Progenitor cell of endocrine pancreas (in vitro differentiated cells): Measurements from ENCODE around the gene ZNF490. TPM values are rescaled to one million over a fixed set of nuclear protein-coding genes. Genes with fewer than 3 reads are reported as not detected.

Experiments used
- DNase-seq: peaks from one replicate; pipeline ENCODE4 v3.0.0; 2021; ENCODE audit warnings: low spot score; ENCODE audit not compliant: unreplicated experiment
- H3K27ac Mint-ChIP-seq: 2 replicates; pipeline ENCODE4 v1.8.0; 2021; ENCODE audit warnings: mild to moderate bottlenecking, moderate library complexity, mixed read lengths
- H3K27me3 Mint-ChIP-seq: 2 replicates; pipeline ENCODE4 v1.8.0; 2021; ENCODE audit warnings: mixed read lengths
- H3K36me3 Mint-ChIP-seq: 2 replicates; pipeline ENCODE4 v1.8.0; 2022; ENCODE audit warnings: mixed read lengths; ENCODE audit not compliant: insufficient read depth
- H3K4me1 Mint-ChIP-seq: 2 replicates; pipeline ENCODE4 v1.8.0; 2021; ENCODE audit warnings: low read depth, mixed read lengths
- H3K4me3 Mint-ChIP-seq: 2 replicates; pipeline ENCODE4 v1.8.0; 2021; ENCODE audit warnings: low read depth, mild to moderate bottlenecking, moderate library complexity, mixed read lengths
- H3K9me3 Mint-ChIP-seq: 2 replicates; pipeline ENCODE4 v1.8.0; 2021; ENCODE audit warnings: low read depth, mixed read lengths
- total RNA-seq: library from RNA; stranded (reverse); gene quantifications from 2 replicates; pipeline ENCODE4 v1.2.1, GENCODE V29; 2021
- TF ChIP-seq, protein P1 (sequence below): fragments of 200-600 bp; sonication (generic); IDR thresholded peaks from one replicate; pipeline ENCODE4 v1.5.0; 2021; ENCODE audit warnings: antibody characterized with exemption, mild to moderate bottlenecking; ENCODE audit not compliant: unreplicated experiment

Gene ZNF490
- total RNA-seq, 1 donor from 2014 or later = 15.1 TPM

DNA sequence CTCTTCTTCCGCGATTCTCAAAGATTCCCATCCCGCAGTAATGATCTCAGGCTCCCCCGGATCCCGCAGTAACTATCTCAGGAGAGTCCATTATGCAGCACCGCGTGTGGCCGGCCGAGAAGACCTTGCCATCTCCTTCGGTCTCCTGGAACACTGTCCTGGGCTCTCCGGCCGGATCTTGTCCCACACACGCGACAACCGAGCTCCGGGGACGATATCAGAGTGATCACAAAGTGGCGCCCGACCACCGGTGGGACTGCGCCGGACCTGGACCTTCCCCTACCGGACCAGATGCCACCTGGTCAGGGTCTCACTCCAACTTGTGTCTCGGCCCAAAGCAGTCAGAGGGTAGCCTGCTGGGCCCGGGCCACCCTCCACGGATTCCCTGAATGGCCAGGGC, 31.9 kb upstream of the ZNF490 start:
- DNase-seq = no peak
- H3K36me3 Mint-ChIP-seq = peaks cover 5% of the 10 kb centered on the region
- no peak overlapping the region for H3K4me3 Mint-ChIP-seq
- H3K27ac Mint-ChIP-seq = no peak overlapping the region
- H3K27me3 Mint-ChIP-seq = peaks cover 5% of the 10 kb centered on the region
- H3K4me1 Mint-ChIP-seq = peaks cover 2% of the 10 kb centered on the region
- TF ChIP-seq, protein P1, sequence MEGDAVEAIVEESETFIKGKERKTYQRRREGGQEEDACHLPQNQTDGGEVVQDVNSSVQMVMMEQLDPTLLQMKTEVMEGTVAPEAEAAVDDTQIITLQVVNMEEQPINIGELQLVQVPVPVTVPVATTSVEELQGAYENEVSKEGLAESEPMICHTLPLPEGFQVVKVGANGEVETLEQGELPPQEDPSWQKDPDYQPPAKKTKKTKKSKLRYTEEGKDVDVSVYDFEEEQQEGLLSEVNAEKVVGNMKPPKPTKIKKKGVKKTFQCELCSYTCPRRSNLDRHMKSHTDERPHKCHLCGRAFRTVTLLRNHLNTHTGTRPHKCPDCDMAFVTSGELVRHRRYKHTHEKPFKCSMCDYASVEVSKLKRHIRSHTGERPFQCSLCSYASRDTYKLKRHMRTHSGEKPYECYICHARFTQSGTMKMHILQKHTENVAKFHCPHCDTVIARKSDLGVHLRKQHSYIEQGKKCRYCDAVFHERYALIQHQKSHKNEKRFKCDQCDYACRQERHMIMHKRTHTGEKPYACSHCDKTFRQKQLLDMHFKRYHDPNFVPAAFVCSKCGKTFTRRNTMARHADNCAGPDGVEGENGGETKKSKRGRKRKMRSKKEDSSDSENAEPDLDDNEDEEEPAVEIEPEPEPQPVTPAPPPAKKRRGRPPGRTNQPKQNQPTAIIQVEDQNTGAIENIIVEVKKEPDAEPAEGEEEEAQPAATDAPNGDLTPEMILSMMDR = no peak
- H3K9me3 Mint-ChIP-seq = no peaks in the 10 kb centered on the region

DNA sequence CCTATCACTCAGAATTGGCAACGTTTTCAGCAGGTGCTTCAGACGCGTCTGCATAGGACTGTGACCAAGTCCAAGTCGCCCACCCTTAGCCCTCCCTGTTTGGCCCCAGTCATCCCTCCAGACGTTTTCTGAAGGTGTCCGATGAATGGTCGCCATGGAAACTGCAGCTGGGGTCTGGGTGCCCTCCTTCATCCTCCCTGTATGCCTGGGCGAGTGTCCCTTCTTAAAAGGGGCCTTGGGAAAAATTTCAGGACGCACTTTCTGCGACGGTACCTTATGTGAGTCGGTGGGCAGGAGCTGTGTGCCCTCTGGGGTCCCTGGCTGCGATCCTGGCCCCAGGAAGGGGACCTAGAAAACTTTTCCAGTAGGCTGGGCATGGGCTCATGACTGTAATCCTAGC, 30.8 kb upstream of the ZNF490 start:
- no peak overlapping the region for H3K27ac Mint-ChIP-seq
- H3K9me3 Mint-ChIP-seq = no peaks in the 10 kb centered on the region
- TF ChIP-seq, protein P1 = no peak
- DNase-seq = no peak
- peaks cover 2% of the 10 kb centered on the region for H3K4me1 Mint-ChIP-seq
- no peak overlapping the region for H3K4me3 Mint-ChIP-seq
- H3K27me3 Mint-ChIP-seq = peaks cover 5% of the 10 kb centered on the region
- peaks cover 2% of the 10 kb centered on the region for H3K36me3 Mint-ChIP-seq

DNA sequence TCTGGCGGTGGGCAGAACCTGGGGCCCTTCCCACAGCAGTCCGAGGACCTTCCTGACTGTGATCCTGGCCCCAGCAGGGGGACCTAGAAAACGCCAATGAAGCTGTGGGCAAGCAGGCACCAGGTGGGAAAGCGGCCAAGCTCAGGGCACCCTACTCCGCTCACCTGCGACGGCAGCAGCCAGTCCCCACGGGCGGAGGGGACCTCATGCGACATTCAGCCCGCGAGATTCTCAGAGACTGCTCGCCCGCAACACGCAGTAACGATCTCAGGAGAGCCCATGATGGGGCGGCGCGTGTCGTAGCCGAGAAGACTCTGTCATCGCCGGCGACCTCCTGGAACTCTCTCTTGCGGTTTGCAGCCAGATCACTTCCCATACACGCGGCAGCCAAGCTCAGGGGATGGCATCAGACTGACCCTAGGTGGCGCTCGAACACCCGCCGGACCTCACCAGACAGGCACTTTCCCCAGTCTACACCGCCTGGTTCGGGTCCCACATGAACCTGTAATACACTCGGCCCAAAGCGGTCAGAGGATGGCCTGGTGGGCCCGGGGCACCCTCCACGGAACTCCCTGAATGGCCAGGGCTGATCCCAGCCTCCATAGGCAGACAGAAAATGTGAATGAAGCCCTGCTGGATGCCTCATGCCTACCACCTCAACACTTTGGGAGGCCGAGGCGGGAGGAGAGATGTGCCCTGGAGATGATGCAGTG, 29.4 kb upstream of the ZNF490 start:
- H3K27ac Mint-ChIP-seq = no peak overlapping the region
- peak; percentile 58 for DNase-seq
- TF ChIP-seq, protein P1 = peak; percentile 73

DNA sequence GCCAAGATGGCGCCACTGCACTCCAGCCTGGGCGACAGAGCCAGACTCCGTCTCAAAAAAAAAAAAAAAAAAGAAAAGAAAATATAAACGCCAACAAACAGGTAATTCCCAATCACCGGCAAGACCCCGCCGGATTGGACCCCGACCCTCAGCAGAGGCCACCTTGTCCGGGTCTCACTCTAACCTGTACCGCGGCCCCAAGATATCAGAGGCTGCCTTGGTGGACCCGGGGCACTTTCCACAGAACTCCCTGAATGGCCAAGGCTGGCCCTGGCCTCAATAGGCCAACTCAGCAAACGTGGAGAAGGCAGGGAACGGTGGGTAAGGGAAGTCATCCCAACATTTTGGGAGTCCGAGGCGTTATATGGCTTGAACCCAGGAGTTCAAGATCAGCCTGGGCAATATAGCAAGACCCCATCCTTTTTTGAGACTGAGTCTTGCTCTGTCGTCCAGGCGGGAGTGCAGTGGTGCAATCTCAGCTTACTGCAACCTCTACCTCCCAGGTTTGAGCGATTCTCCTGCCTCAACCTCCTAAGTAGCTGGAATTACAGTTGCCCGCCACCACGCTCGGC, 28.1 kb upstream of the ZNF490 start:
- H3K4me1 Mint-ChIP-seq = peaks cover 2% of the 10 kb centered on the region
- H3K27me3 Mint-ChIP-seq = peaks cover 5% of the 10 kb centered on the region
- no peak overlapping the region for H3K27ac Mint-ChIP-seq
- DNase-seq = no peak
- H3K9me3 Mint-ChIP-seq = no peaks in the 10 kb centered on the region
- no peak overlapping the region for H3K4me3 Mint-ChIP-seq
- peaks cover 2% of the 10 kb centered on the region for H3K36me3 Mint-ChIP-seq
- TF ChIP-seq, protein P1 = no peak

More for the DNA sequence above, 29.4 kb upstream of the ZNF490 start:
- H3K4me1 Mint-ChIP-seq = peaks cover 2% of the 10 kb centered on the region
- peaks cover 5% of the 10 kb centered on the region for H3K27me3 Mint-ChIP-seq
- H3K9me3 Mint-ChIP-seq = no peaks in the 10 kb centered on the region
- peaks cover 2% of the 10 kb centered on the region for H3K36me3 Mint-ChIP-seq
- peak overlapping the region; percentile 52 for H3K4me3 Mint-ChIP-seq

DNA sequence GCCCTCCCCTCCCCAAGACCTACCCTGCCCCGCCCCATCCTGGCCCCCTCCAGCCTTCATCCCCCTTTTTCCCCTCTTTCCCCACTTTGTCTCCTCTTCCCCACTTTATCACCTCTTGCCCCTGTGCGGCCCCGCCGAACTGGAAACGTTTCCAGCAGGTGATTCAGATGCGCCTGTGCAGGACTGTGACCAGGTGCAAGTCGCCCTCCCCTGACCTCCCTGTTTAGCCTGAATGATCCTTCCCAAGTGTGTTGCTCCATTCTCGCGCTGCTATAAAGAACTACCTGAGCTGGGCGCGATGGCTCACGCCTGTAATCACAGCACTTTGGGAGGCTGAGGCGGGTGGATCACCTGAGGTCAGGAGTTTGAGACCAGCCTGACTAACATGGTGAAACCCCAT, 26.0 kb upstream of the ZNF490 start:
- Mint-ChIP-seq H3K27ac (no peak overlapping the region), H3K4me3 (no peak overlapping the region), H3K4me1 (peaks cover 2% of the 10 kb centered on the region), H3K36me3 (peaks cover 9% of the 10 kb centered on the region), H3K9me3 (no peaks in the 10 kb centered on the region), H3K27me3 (peaks cover 5% of the 10 kb centered on the region)
- TF ChIP-seq, protein P1 = no peak
- DNase-seq = no peak
